Caco-2 (cell line): ENCODE measurements around the gene MGP. TPM values are rescaled to one million over a fixed set of nuclear protein-coding genes. Genes with fewer than 3 reads are reported as not detected.

Experiments used
- BruUV-seq: library from RNA; stranded (reverse); fragments of 400-500 nt; replicated peaks from 2 replicates; lab custom pipeline; 2021; lab: Mats Ljungman, UMichigan
- CTCF ChIA-PET: fragments of 300-600 bp; sonication (Branson Sonifier 250); formaldehyde crosslinking; loops from one replicate; lab custom pipeline; 2022; ENCODE audit warnings: antibody characterized with exemption; lab: Charles Lee
- POLR2A ChIA-PET: fragments of 300-600 bp; sonication (Branson Sonifier 250); formaldehyde crosslinking; loops from one replicate; lab custom pipeline; 2022; ENCODE audit warnings: antibody characterized with exemption; lab: Charles Lee
- DNase-seq, 2 experiments: peaks; one replicate each; pipeline versions ENCODE4 v3.0.0 to v3.0.0-alpha.2; 2020 to 2022
- H3K27me3 ChIP-seq: replicated peaks from 2 replicates; pipeline ENCODE4 v1.6.0; 2011; ENCODE audit warnings: low read length; ENCODE audit not compliant: control insufficient read depth, insufficient read depth
- H3K36me3 ChIP-seq: 2 replicates; pipeline ENCODE4 v1.5.1; 2011; ENCODE audit warnings: low read length; ENCODE audit not compliant: control insufficient read depth, insufficient read depth
- H3K4me1 ChIP-seq: fragments of 250-450 bp; sonication (Bioruptor Pico); 2 replicates; pipeline ENCODE4 v1.5.1; 2020; ENCODE audit warnings: mild to moderate bottlenecking
- H3K4me3 ChIP-seq: 2 replicates; pipeline ENCODE4 v1.5.1; 2011; ENCODE audit warnings: low read depth, mild to moderate bottlenecking, control low read depth, low read length
- H3K9me3 ChIP-seq: fragments of 250-450 bp; sonication (Bioruptor Pico); 2 replicates; pipeline ENCODE4 v1.5.1; 2020; ENCODE audit warnings: mild to moderate bottlenecking, moderate library complexity
- H3K27ac Mint-ChIP-seq: one replicate; pipeline ENCODE4 v1.8.0; 2022; ENCODE audit warnings: mixed read lengths; ENCODE audit not compliant: unreplicated experiment
- H3K27me3 Mint-ChIP-seq: one replicate; pipeline ENCODE4 v1.8.0; 2022; ENCODE audit warnings: mixed read lengths; ENCODE audit not compliant: insufficient read depth, unreplicated experiment
- H3K36me3 Mint-ChIP-seq: one replicate; pipeline ENCODE4 v1.8.0; 2022; ENCODE audit warnings: mild to moderate bottlenecking, mixed read lengths; ENCODE audit not compliant: insufficient read depth, unreplicated experiment
- H3K4me1 Mint-ChIP-seq: one replicate; pipeline ENCODE4 v1.8.0; 2022; ENCODE audit warnings: low read depth, mixed read lengths; ENCODE audit not compliant: unreplicated experiment
- H3K4me3 Mint-ChIP-seq: one replicate; pipeline ENCODE4 v1.8.0; 2022; ENCODE audit warnings: mild to moderate bottlenecking, moderate library complexity, mixed read lengths; ENCODE audit not compliant: unreplicated experiment
- H3K9me3 Mint-ChIP-seq: one replicate; pipeline ENCODE4 v1.8.0; 2022; ENCODE audit warnings: mixed read lengths; ENCODE audit not compliant: unreplicated experiment
- intact Hi-C: fragments of 100-400 bp; cut with micrococcal nuclease; formaldehyde crosslinking; loops from one replicate; pipeline ENCODE4 v1.10.0; 2022; ENCODE audit not compliant: unreplicated experiment
- total RNA-seq: library from RNA; stranded (reverse); gene quantifications from 2 replicates; pipeline ENCODE4 v1.2.3, GENCODE V29; 2022
- TF ChIP-seq, protein P1 (sequence below), 2 experiments: fragments of 200-600 bp in 1 of 2; IDR thresholded peaks; 1 replicate in 1 of 2; 2 replicates in 1 of 2; pipeline versions ENCODE4 v1.5.1 to v1.8.0; 2011 to 2022; ENCODE audit warnings: antibody characterized with exemption in 1 of 2, control low read depth in 1 of 2, inconsistent platforms in 1 of 2, low read depth in 1 of 2, low read length in 1 of 2, mild to moderate bottlenecking in 1 of 2, moderate library complexity in 1 of 2; ENCODE audit not compliant: insufficient read depth in 1 of 2, severe bottlenecking in 1 of 2, unreplicated experiment in 1 of 2

The MGP gene
- total RNA-seq, 1 experiment from 2014 or later, result not detected

- H3K4me1 Mint-ChIP-seq, result peaks cover 49% of the 10 kb centered on the region
- H3K27me3 ChIP-seq, result no peaks in the 10 kb centered on the region
- no TSS peak for BruUV-seq
- H3K4me1 ChIP-seq, result peaks cover 70% of the 10 kb centered on the region
- no peaks in the 10 kb centered on the region for H3K36me3 ChIP-seq
- TF ChIP-seq, protein P1, sequence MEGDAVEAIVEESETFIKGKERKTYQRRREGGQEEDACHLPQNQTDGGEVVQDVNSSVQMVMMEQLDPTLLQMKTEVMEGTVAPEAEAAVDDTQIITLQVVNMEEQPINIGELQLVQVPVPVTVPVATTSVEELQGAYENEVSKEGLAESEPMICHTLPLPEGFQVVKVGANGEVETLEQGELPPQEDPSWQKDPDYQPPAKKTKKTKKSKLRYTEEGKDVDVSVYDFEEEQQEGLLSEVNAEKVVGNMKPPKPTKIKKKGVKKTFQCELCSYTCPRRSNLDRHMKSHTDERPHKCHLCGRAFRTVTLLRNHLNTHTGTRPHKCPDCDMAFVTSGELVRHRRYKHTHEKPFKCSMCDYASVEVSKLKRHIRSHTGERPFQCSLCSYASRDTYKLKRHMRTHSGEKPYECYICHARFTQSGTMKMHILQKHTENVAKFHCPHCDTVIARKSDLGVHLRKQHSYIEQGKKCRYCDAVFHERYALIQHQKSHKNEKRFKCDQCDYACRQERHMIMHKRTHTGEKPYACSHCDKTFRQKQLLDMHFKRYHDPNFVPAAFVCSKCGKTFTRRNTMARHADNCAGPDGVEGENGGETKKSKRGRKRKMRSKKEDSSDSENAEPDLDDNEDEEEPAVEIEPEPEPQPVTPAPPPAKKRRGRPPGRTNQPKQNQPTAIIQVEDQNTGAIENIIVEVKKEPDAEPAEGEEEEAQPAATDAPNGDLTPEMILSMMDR (IDR thresholded peaks at IDR 0.05; ENCODE audit: insufficient read depth in 1 of 2, low read depth in 1 of 2, low read length in 1 of 2, severe bottlenecking in 1 of 2, unreplicated experiment in 1 of 2), result no peak
- H3K27me3 Mint-ChIP-seq, result no peaks in the 10 kb centered on the region
- H3K4me3 Mint-ChIP-seq, result no peak overlapping the region
- CTCF ChIA-PET, result interaction anchor here (0.7 kb wide), 1 partner anchor 492 kb away, joined by 4 read pairs; no protein-coding TSS in a partner anchor
- H3K4me3 ChIP-seq, result no peak overlapping the region
- H3K27ac Mint-ChIP-seq, result no peak overlapping the region
- no peak for DNase-seq
- H3K36me3 Mint-ChIP-seq, result peaks cover 7% of the 10 kb centered on the region
- POLR2A ChIA-PET, result no interaction called here
- no peaks in the 10 kb centered on the region for H3K9me3 ChIP-seq
- intact Hi-C loops, result no loop called here
- peaks cover 10% of the 10 kb centered on the region for H3K9me3 Mint-ChIP-seq
Measured at GRCh38 chr12:14931791-14932560, 46.3 kb upstream of the MGP start.

DNA sequence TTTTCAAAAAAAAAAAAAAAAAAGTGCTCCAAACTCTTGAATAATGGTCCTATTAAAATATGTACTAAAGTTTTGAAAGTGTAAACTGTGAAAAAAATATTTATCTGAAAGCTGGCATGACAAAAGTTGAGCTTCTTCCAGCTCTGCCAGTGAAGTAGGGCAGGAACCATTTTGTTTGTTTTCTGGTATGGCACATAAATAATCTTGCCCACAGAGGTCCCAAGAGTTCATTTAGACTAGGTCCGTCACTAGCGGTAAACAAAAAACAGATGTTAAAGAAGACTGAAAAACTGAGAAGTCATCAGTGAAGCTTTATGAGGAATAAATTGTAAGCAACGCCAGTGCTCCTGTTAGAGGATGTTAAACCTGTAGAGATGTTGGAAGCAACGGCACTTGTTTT is 45.7 kb upstream of the MGP start:
- ChIA-PET POLR2A (no interaction called here), CTCF (interaction anchor here (0.7 kb wide), 1 partner anchor 493 kb away, joined by 4 read pairs; no protein-coding TSS in a partner anchor)
- H3K9me3 ChIP-seq, result no peaks in the 10 kb centered on the region
- Mint-ChIP-seq H3K4me3 (no peak overlapping the region), H3K27me3 (no peaks in the 10 kb centered on the region), H3K9me3 (peaks cover 10% of the 10 kb centered on the region), H3K27ac (no peak overlapping the region), H3K4me1 (peaks cover 49% of the 10 kb centered on the region), H3K36me3 (peaks cover 7% of the 10 kb centered on the region)
- TF ChIP-seq, protein P1 (IDR thresholded peaks at IDR 0.05; ENCODE audit: insufficient read depth in 1 of 2, low read depth in 1 of 2, low read length in 1 of 2, severe bottlenecking in 1 of 2, unreplicated experiment in 1 of 2), result no peak
- no TSS peak for BruUV-seq
- H3K27me3 ChIP-seq, result no peaks in the 10 kb centered on the region
- DNase-seq, result no peak
- intact Hi-C loops, result no loop called here
- H3K4me3 ChIP-seq, result no peak overlapping the region
- H3K36me3 ChIP-seq, result no peaks in the 10 kb centered on the region
- peaks cover 70% of the 10 kb centered on the region for H3K4me1 ChIP-seq

DNA sequence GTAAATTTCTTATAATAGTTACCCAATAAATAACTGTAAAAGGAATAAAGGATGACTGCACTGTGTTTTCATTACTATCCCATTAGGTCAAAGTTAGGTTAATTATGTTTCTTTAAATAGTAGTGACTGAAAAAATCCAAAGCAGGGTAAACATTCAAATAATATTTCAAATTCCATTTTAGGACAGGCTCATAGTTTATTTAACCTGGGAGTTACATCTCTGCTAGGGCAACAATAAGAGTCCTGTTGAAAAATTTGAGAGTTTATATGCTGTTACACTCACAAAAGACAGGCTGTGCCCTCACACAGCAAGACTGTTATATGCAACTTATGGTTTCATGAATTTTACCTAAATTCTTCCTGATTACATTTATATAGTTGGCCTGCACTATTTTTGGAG is 44.6 kb upstream of the MGP start:
- no peak for DNase-seq
- CTCF ChIA-PET, result no interaction called here

More for the DNA sequence above, 44.6 kb upstream of the MGP start:
- H3K4me1 ChIP-seq, result peaks cover 64% of the 10 kb centered on the region
- no peaks in the 10 kb centered on the region for H3K27me3 ChIP-seq
- Mint-ChIP-seq H3K4me3 (no peak overlapping the region), H3K27me3 (no peaks in the 10 kb centered on the region), H3K36me3 (peaks cover 7% of the 10 kb centered on the region), H3K4me1 (peaks cover 47% of the 10 kb centered on the region), H3K9me3 (peaks cover 10% of the 10 kb centered on the region), H3K27ac (no peak overlapping the region)
- no peaks in the 10 kb centered on the region for H3K36me3 ChIP-seq
- POLR2A ChIA-PET, result no interaction called here
- H3K9me3 ChIP-seq, result no peaks in the 10 kb centered on the region
- intact Hi-C loops, result no loop called here
- TF ChIP-seq, protein P1 (IDR thresholded peaks at IDR 0.05; ENCODE audit: insufficient read depth in 1 of 2, low read depth in 1 of 2, low read length in 1 of 2, severe bottlenecking in 1 of 2, unreplicated experiment in 1 of 2), result no peak
- no peak overlapping the region for H3K4me3 ChIP-seq
- no TSS peak for BruUV-seq
